ENCODE results near the gene ZNF280A.

DNA sequence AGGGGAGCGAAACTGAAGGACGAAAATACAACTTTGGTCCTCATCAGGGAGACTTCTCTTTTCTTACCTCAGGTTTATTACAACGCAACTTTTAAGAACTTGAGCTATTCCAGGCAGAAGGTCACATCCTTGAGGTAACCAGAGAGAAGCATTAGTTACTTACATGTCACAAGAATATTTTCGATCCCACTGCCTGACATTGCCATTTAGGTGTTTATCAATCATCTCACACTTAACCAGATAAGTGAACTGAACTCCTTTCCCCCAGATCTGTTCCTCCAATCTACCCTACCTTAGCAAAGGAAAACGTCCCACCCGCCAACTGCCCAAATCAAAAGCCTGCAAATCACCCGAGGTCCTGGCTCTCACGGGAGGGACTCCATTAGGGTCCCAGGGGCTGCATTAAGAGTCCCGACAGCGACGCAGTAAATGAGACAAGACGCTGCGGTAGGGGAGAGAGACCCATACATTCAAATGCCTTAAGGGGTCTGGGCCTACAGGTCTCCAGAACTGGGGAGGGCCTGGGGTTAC lies 12.3 kb downstream of the ZNF280A start:
- TF ChIP-seq KLF13 (tag; IDR thresholded peaks at IDR 0.05; ENCODE audit: borderline replicate concordance, low read depth) = no peak
- TF ChIP-seq NONO (IDR thresholded peaks at IDR 0.05; ENCODE audit: low read depth in 2 of 2, low read length in 1 of 2) = no peak
- no peak for TF ChIP-seq LEF1 (IDR thresholded peaks at IDR 0.05)
- TF ChIP-seq CBX5 (IDR thresholded peaks at IDR 0.05; ENCODE audit: borderline replicate concordance, low read depth) = no peak
- no peak for TF ChIP-seq NFRKB (IDR thresholded peaks at IDR 0.05; ENCODE audit: low read depth)
- no peak for TF ChIP-seq NFIC (IDR thresholded peaks at IDR 0.05)
- TF ChIP-seq KDM1A (IDR thresholded peaks at IDR 0.05) = no peak
- TF ChIP-seq, protein P1, sequence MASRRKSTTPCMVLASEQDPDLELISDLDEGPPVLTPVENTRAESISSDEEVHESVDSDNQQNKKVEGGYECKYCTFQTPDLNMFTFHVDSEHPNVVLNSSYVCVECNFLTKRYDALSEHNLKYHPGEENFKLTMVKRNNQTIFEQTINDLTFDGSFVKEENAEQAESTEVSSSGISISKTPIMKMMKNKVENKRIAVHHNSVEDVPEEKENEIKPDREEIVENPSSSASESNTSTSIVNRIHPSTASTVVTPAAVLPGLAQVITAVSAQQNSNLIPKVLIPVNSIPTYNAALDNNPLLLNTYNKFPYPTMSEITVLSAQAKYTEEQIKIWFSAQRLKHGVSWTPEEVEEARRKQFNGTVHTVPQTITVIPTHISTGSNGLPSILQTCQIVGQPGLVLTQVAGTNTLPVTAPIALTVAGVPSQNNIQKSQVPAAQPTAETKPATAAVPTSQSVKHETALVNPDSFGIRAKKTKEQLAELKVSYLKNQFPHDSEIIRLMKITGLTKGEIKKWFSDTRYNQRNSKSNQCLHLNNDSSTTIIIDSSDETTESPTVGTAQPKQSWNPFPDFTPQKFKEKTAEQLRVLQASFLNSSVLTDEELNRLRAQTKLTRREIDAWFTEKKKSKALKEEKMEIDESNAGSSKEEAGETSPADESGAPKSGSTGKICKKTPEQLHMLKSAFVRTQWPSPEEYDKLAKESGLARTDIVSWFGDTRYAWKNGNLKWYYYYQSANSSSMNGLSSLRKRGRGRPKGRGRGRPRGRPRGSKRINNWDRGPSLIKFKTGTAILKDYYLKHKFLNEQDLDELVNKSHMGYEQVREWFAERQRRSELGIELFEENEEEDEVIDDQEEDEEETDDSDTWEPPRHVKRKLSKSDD (conservative IDR thresholded peaks at IDR 0.05; ENCODE audit: low read length) = no peak

Data from K562 (cell line).